ENCODE results near the gene SGCA. TPM values are rescaled to one million over a fixed set of nuclear protein-coding genes. Genes with fewer than 3 reads are reported as not detected.

Gene SGCA
- total and polyA plus RNA-seq, 2 donors (not counting 3 experiments of a cell fraction or from before 2014, with no cell fraction given), result not detected

- no peak overlapping the region for H3K9ac ChIP-seq (replicated peaks; ENCODE audit: extremely low read depth, insufficient read depth, low read length)
- intact Hi-C loops (cut with micrococcal nuclease), result no loop called here
- BruUV-seq (replicated peaks), result no TSS peak
- DNase-seq (ENCODE audit: low read depth, low spot score), result no peak
- no peak overlapping the region for H3K4me3 ChIP-seq (replicated peaks in 1 of 3; ENCODE audit: insufficient read depth in 1 of 3, low read depth in 1 of 3, low read length in 3 of 3)
- ChIA-PET POLR2A (no interaction called here), CTCF (interaction anchor here (1.0 to 2.3 kb wide), 4 partner anchors 8 to 89 kb away, joined by 3 to 6 read pairs (median 4); no protein-coding TSS in a partner anchor)
- no peak for FAIRE-seq
- H3K27ac ChIP-seq (ENCODE audit: insufficient read depth, low read depth, low read length), result no peak overlapping the region
- H3K79me2 ChIP-seq (ENCODE audit: control insufficient read depth, insufficient read depth, low read length), result no peaks in the 10 kb centered on the region
- no peak for TF ChIP-seq FOS (IDR thresholded peaks at IDR 0.05; ENCODE audit: borderline replicate concordance, insufficient read depth, low read length)
- TF ChIP-seq POLR2A (IDR thresholded peaks at IDR 0.05; ENCODE audit: low read depth, low read length), result no peak
- TF ChIP-seq EZH2 (IDR thresholded peaks at IDR 0.05; ENCODE audit: borderline replicate concordance, low read depth, low read length, severe bottlenecking), result no peak
- no peak for TF ChIP-seq JUN (IDR thresholded peaks at IDR 0.05; ENCODE audit: borderline replicate concordance, insufficient read depth, insufficient read length, low read depth)
- no peak for TF ChIP-seq POLR2AphosphoS5 (IDR thresholded peaks at IDR 0.05; ENCODE audit: insufficient read depth, low read depth, low read length)
- TF ChIP-seq CTCF (IDR thresholded peaks at IDR 0.05; ENCODE audit: extremely low read depth in 1 of 2, insufficient read depth in 1 of 2, low read depth in 1 of 2, low read length in 2 of 2), result no peak
- dilution Hi-C loops (cut with MboI; ENCODE audit: extremely low pct_ligation_motif_present, low sequenced_read_pairs), result no loop called here
- H3K36me3 ChIP-seq (ENCODE audit: control insufficient read depth in 2 of 2, extremely low read depth in 1 of 2, insufficient read depth in 2 of 2, low read length in 2 of 2), result no peaks in the 10 kb centered on the region
- H3K9me3 ChIP-seq (replicated peaks; ENCODE audit: control insufficient read depth, insufficient read depth, low read length), result no peaks in the 10 kb centered on the region
- H3K27me3 ChIP-seq (ENCODE audit: control insufficient read depth in 2 of 2, insufficient read depth in 2 of 2, low read length in 2 of 2), result peaks cover 3 to 13% of the 10 kb centered on the region in 2 experiments
- H4K20me1 ChIP-seq (replicated peaks; ENCODE audit: control insufficient read depth, extremely low read depth, insufficient read depth, low read length), result no peaks in the 10 kb centered on the region
- peaks cover 7% of the 10 kb centered on the region for H3K4me1 ChIP-seq (ENCODE audit: control insufficient read depth, extremely low read depth, insufficient read depth, low read length)
- no peaks in the 10 kb centered on the region for H3K9me1 ChIP-seq (replicated peaks; ENCODE audit: control insufficient read depth, extremely low read depth, insufficient read depth, low read length)
- H2AFZ ChIP-seq (ENCODE audit: low read depth, low read length), result no peak overlapping the region
- no peak overlapping the region for H3K4me2 ChIP-seq (ENCODE audit: insufficient read depth, low read length)
These were observed 41.5 kb downstream of the SGCA start for GRCh38 chr17:50207315-50207714.

All from endothelial cell of umbilical vein (primary cell).